Measurements from ENCODE around the gene ZNF385B.

DNA sequence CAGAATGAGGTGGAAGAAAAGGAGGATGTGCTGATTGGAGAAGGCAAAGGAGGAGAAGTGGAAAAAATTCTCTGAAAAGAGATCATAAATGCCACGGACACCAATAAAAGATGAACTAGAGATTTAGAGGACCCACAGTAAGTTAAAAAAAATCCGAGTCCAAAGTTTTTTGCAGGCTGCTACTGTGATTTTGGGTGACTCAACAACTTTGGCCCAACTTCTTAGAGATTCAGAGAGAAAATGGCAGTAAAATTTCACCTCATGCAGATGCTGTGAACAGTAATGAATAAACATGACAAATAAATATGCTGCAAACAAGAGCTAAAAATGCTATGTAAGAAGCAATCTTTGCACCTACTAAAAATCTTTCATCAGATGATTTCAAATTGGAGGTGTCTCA is 419.9 kb downstream of the ZNF385B start:
- TF ChIP-seq POLR2A (IDR thresholded peaks at IDR 0.05): no peak
- TF ChIP-seq, protein P1, sequence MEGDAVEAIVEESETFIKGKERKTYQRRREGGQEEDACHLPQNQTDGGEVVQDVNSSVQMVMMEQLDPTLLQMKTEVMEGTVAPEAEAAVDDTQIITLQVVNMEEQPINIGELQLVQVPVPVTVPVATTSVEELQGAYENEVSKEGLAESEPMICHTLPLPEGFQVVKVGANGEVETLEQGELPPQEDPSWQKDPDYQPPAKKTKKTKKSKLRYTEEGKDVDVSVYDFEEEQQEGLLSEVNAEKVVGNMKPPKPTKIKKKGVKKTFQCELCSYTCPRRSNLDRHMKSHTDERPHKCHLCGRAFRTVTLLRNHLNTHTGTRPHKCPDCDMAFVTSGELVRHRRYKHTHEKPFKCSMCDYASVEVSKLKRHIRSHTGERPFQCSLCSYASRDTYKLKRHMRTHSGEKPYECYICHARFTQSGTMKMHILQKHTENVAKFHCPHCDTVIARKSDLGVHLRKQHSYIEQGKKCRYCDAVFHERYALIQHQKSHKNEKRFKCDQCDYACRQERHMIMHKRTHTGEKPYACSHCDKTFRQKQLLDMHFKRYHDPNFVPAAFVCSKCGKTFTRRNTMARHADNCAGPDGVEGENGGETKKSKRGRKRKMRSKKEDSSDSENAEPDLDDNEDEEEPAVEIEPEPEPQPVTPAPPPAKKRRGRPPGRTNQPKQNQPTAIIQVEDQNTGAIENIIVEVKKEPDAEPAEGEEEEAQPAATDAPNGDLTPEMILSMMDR (IDR thresholded peaks at IDR 0.05): no peak
- TF ChIP-seq POLR2AphosphoS5 (IDR thresholded peaks at IDR 0.05): no peak

All from stomach (tissue), 4 donors.